PC-9 (cell line): ENCODE measurements around the gene ALG14. TPM values are rescaled to one million over a fixed set of nuclear protein-coding genes. Genes with fewer than 3 reads are reported as not detected.

ENCODE experiments used
- BruUV-seq: library from RNA; stranded (reverse); fragments of 400-500 nt; replicated peaks from 2 replicates; lab custom pipeline; 2021; lab: Mats Ljungman, UMichigan
- CTCF ChIA-PET: fragments of 300-600 bp; sonication (Branson Sonifier 250); formaldehyde crosslinking; loops from one replicate; lab custom pipeline; 2022; ENCODE audit warnings: antibody characterized with exemption; lab: Charles Lee
- POLR2A ChIA-PET: fragments of 300-600 bp; sonication (Branson Sonifier 250); formaldehyde crosslinking; loops from one replicate; lab custom pipeline; 2022; ENCODE audit warnings: antibody characterized with exemption; ENCODE audit not compliant: unreplicated experiment; lab: Charles Lee
- DNase-seq, 2 experiments: peaks; one replicate each; pipeline versions ENCODE4 v3.0.0 to v3.0.0-alpha.2; 2015 to 2022; ENCODE audit warnings: mixed read lengths in 1 of 2
- H2AFZ ChIP-seq: fragments of 200-600 bp; sonication (generic); 2 replicates; pipeline ENCODE4 v1.8.1; 2017; ENCODE audit warnings: antibody characterized with exemption
- H3F3A ChIP-seq: fragments of 200-600 bp; sonication (generic); 2 replicates; pipeline ENCODE4 v1.8.1; 2017; ENCODE audit warnings: antibody characterized with exemption, mild to moderate bottlenecking, low read depth; ENCODE audit not compliant: insufficient read depth
- H3K27ac ChIP-seq: fragments of 200-600 bp; sonication (generic); 2 replicates; pipeline ENCODE4 v1.6.1; 2016; ENCODE audit warnings: mixed run types
- H3K27me3 ChIP-seq: fragments of 200-600 bp; sonication (generic); 2 replicates; pipeline ENCODE4 v1.6.1; 2016; ENCODE audit warnings: low read depth, mixed run types; ENCODE audit not compliant: insufficient read depth
- H3K36me3 ChIP-seq: fragments of 200-600 bp; sonication (generic); 2 replicates; pipeline ENCODE4 v1.6.1; 2016; ENCODE audit warnings: low read depth, mixed run types
- H3K4me1 ChIP-seq: fragments of 200-600 bp; sonication (generic); replicated peaks from 2 replicates; pipeline ENCODE4 v1.6.1; 2016; ENCODE audit warnings: mixed run types; ENCODE audit not compliant: insufficient read depth
- H3K4me2 ChIP-seq: fragments of 200-600 bp; sonication (generic); 2 replicates; pipeline ENCODE4 v1.6.1; 2017; ENCODE audit warnings: mixed run types
- H3K4me3 ChIP-seq: fragments of 200-600 bp; sonication (generic); 2 replicates; pipeline ENCODE4 v1.6.1; 2016; ENCODE audit warnings: mixed run types
- H3K79me2 ChIP-seq: fragments of 200-600 bp; sonication (generic); 2 replicates; pipeline ENCODE4 v1.6.1; 2017; ENCODE audit warnings: low read depth, mixed run types
- H3K9me2 ChIP-seq: fragments of 200-600 bp; sonication (generic); 2 replicates; pipeline ENCODE4 v1.8.1; 2017; ENCODE audit warnings: mild to moderate bottlenecking; ENCODE audit not compliant: insufficient read depth
- H3K9me3 ChIP-seq: fragments of 200-600 bp; sonication (generic); 2 replicates; pipeline ENCODE4 v1.8.1; 2016; ENCODE audit warnings: low read depth; ENCODE audit not compliant: insufficient read depth
- H4K20me1 ChIP-seq: fragments of 200-600 bp; sonication (generic); 2 replicates; pipeline ENCODE4 v1.8.1; 2017; ENCODE audit not compliant: insufficient read depth
- EZH2 ChIP-seq: fragments of 200-600 bp; sonication (generic); IDR thresholded peaks from 2 replicates; pipeline ENCODE4 v1.8.0; 2017; ENCODE audit warnings: antibody characterized with exemption, low read depth
- intact Hi-C: fragments of 100-400 bp; cut with micrococcal nuclease; formaldehyde crosslinking; loops from one replicate; pipeline ENCODE4 v1.10.0; 2022; ENCODE audit not compliant: unreplicated experiment
- total RNA-seq: library from RNA; stranded (reverse); gene quantifications from 2 replicates; pipeline ENCODE4 v1.2.3, GENCODE V29; 2021
- TF ChIP-seq, protein P1 (sequence below): fragments of 200-600 bp; sonication (generic); conservative IDR thresholded peaks from 2 replicates; pipeline ENCODE4 v1.6.1; 2017; ENCODE audit warnings: mixed run types, antibody characterized with exemption, mild to moderate bottlenecking, moderate library complexity

The ALG14 gene
- total RNA-seq, 1 experiment from 2014 or later: 8.6 TPM

- TF ChIP-seq EZH2: no peak
- TF ChIP-seq, protein P1, sequence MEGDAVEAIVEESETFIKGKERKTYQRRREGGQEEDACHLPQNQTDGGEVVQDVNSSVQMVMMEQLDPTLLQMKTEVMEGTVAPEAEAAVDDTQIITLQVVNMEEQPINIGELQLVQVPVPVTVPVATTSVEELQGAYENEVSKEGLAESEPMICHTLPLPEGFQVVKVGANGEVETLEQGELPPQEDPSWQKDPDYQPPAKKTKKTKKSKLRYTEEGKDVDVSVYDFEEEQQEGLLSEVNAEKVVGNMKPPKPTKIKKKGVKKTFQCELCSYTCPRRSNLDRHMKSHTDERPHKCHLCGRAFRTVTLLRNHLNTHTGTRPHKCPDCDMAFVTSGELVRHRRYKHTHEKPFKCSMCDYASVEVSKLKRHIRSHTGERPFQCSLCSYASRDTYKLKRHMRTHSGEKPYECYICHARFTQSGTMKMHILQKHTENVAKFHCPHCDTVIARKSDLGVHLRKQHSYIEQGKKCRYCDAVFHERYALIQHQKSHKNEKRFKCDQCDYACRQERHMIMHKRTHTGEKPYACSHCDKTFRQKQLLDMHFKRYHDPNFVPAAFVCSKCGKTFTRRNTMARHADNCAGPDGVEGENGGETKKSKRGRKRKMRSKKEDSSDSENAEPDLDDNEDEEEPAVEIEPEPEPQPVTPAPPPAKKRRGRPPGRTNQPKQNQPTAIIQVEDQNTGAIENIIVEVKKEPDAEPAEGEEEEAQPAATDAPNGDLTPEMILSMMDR: no peak
- intact Hi-C loops: no loop called here
- BruUV-seq: no TSS peak
- Histone ChIP-seq H3K9me3 (no peaks in the 10 kb centered on the region), H3K9me2 (no peaks in the 10 kb centered on the region), H3K79me2 (no peaks in the 10 kb centered on the region), H4K20me1 (no peaks in the 10 kb centered on the region), H3K36me3 (no peaks in the 10 kb centered on the region), H3F3A (peaks cover 25% of the 10 kb centered on the region; the same call in 1 of the 2 replicates), H3K4me1 (peaks cover 26% of the 10 kb centered on the region), H2AFZ (no peak overlapping the region), H3K27ac (no peak overlapping the region), H3K4me2 (no peak overlapping the region), H3K27me3 (no peaks in the 10 kb centered on the region; the same call in 1 of the 2 replicates), H3K4me3 (no peak overlapping the region)
- DNase-seq: no peak
- CTCF ChIA-PET: interaction anchor here (0.6 kb wide), 1 partner anchor 18 kb away, joined by 3 read pairs; no protein-coding TSS in a partner anchor
- POLR2A ChIA-PET: no interaction called here
Observed at GRCh38 chr1:95097426-95097825, 24.7 kb upstream of the ALG14 start.

GRCh38 chr1:95096218-95096841, 23.6 kb upstream of the ALG14 start:
- Histone ChIP-seq H2AFZ (peak overlapping the region; percentile 59), H3K9me2 (no peaks in the 10 kb centered on the region), H3K36me3 (no peaks in the 10 kb centered on the region), H3K9me3 (no peaks in the 10 kb centered on the region), H3K79me2 (no peaks in the 10 kb centered on the region), H3K4me2 (peak overlapping the region; percentile 53), H3K4me1 (peaks cover 26% of the 10 kb centered on the region), H3K27ac (peak overlapping the region; percentile 75), H4K20me1 (no peaks in the 10 kb centered on the region), H3F3A (peaks cover 25% of the 10 kb centered on the region; the same call in 1 of the 2 replicates), H3K4me3 (peak overlapping the region; percentile 13; the same call in 1 of the 2 replicates), H3K27me3 (no peaks in the 10 kb centered on the region)
- intact Hi-C loops: no loop called here
- peak in 1 of 2 experiments; percentile 58 for DNase-seq
- TF ChIP-seq, protein P1: no peak
- TF ChIP-seq EZH2: no peak
- no TSS peak for BruUV-seq
- ChIA-PET POLR2A (no interaction called here), CTCF (no interaction called here)

DNA sequence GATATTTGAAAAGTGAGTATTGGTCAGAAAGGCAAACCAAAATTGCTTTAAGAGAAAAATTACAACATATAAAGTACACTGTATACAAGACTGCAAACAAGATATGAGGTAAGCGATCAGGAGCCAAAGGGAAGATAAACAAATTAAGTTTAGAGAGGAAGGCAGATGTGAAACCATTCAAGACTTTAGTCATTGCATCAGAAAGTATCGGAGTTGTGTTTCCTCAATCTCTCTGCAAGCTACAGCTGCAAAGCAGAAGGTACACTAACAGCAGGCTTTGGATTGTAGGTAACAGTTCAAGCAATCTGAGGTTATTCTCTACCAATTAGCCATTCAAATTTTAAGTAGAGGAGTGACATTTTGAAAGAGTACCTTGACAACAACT, 23.1 kb upstream of the ALG14 start:
- H4K20me1 ChIP-seq: no peaks in the 10 kb centered on the region
- H3K4me2 ChIP-seq: peak overlapping the region; percentile 53
- H3K27ac ChIP-seq: peak overlapping the region; percentile 75
- H3K79me2 ChIP-seq: no peaks in the 10 kb centered on the region
- BruUV-seq: no TSS peak
- TF ChIP-seq EZH2: no peak
- TF ChIP-seq, protein P1: no peak
- peak in 1 of 2 experiments; percentile 64 for DNase-seq
- ChIA-PET POLR2A (interaction anchor here (0.8 kb wide), 1 partner anchor 162 kb away, joined by 3 read pairs; no protein-coding TSS in a partner anchor), CTCF (no interaction called here)
- H2AFZ ChIP-seq: peak overlapping the region; percentile 59
- peaks cover 26% of the 10 kb centered on the region for H3K4me1 ChIP-seq
- H3K4me3 ChIP-seq: peak overlapping the region; percentile 13; the same call in 1 of the 2 replicates
- H3K9me2 ChIP-seq: no peaks in the 10 kb centered on the region
- no peaks in the 10 kb centered on the region for H3K36me3 ChIP-seq
- H3K9me3 ChIP-seq: no peaks in the 10 kb centered on the region
- H3K27me3 ChIP-seq: no peaks in the 10 kb centered on the region
- H3F3A ChIP-seq: peaks cover 25% of the 10 kb centered on the region; the same call in 1 of the 2 replicates
- intact Hi-C loops: no loop called here
